ENCODE measurements around the gene SAFB2.

SAFB2 gene

GRCh38 chr19:5605362-5605761 lies 17.2 kb downstream of the SAFB2 start:
- Histone ChIP-seq H3K79me2 (ENCODE audit: control insufficient read depth, low read length) (peaks cover 71% of the 10 kb centered on the region), H3K27ac (ENCODE audit: low read depth, low read length) (no peak overlapping the region)

GRCh38 chr19:5603626-5604025 lies 18.9 kb downstream of the SAFB2 start:
- Histone ChIP-seq H3K27me3 (ENCODE audit: control insufficient read depth, low read length) (no peaks in the 10 kb centered on the region), H3F3A (ENCODE audit: control insufficient read depth, insufficient read depth) (no peaks in the 10 kb centered on the region), H3K36me3 (ENCODE audit: control insufficient read depth, low read length) (peaks cover 91% of the 10 kb centered on the region), H3K79me2 (ENCODE audit: control insufficient read depth, low read length) (peaks cover 56% of the 10 kb centered on the region), H3K4me3 (ENCODE audit: low read length) (no peak overlapping the region), H3K27ac (ENCODE audit: low read depth, low read length) (no peak overlapping the region), H3K9me3 (ENCODE audit: control insufficient read depth, insufficient read depth, low read length) (no peaks in the 10 kb centered on the region), H3K4me1 (ENCODE audit: control insufficient read depth, low read length) (no peaks in the 10 kb centered on the region), H3K4me2 (ENCODE audit: low read length) (no peak overlapping the region), H4K20me1 (ENCODE audit: control insufficient read depth, insufficient read depth, low read depth, low read length) (peaks cover 3% of the 10 kb centered on the region), H3K9me2 (replicated peaks; ENCODE audit: control insufficient read depth, low read length) (no peaks in the 10 kb centered on the region)
- TF ChIP-seq EZH2phosphoT487 (IDR thresholded peaks at IDR 0.05; ENCODE audit: borderline replicate concordance, low read length) (no peak), CTCF (IDR thresholded peaks at IDR 0.05; ENCODE audit: low read depth, low read length, poor library complexity, severe bottlenecking) (no peak)

More at GRCh38 chr19:5605362-5605761, 17.2 kb downstream of the SAFB2 start:
- no peaks in the 10 kb centered on the region for H3K27me3 ChIP-seq (ENCODE audit: control insufficient read depth, low read length)
- H3K36me3 ChIP-seq (ENCODE audit: control insufficient read depth, low read length): peaks cover 91% of the 10 kb centered on the region
- H3K9me2 ChIP-seq (replicated peaks; ENCODE audit: control insufficient read depth, low read length): no peaks in the 10 kb centered on the region
- H4K20me1 ChIP-seq (ENCODE audit: control insufficient read depth, insufficient read depth, low read depth, low read length): peaks cover 3% of the 10 kb centered on the region
- no peak overlapping the region for H3K4me3 ChIP-seq (ENCODE audit: low read length)
- no peak overlapping the region for H3K4me2 ChIP-seq (ENCODE audit: low read length)
- TF ChIP-seq EZH2phosphoT487 (IDR thresholded peaks at IDR 0.05; ENCODE audit: borderline replicate concordance, low read length): no peak
- no peak for TF ChIP-seq CTCF (IDR thresholded peaks at IDR 0.05; ENCODE audit: low read depth, low read length, poor library complexity, severe bottlenecking)
- H3K9me3 ChIP-seq (ENCODE audit: control insufficient read depth, insufficient read depth, low read length): no peaks in the 10 kb centered on the region
- no peaks in the 10 kb centered on the region for H3F3A ChIP-seq (ENCODE audit: control insufficient read depth, insufficient read depth)
- H3K4me1 ChIP-seq (ENCODE audit: control insufficient read depth, low read length): no peaks in the 10 kb centered on the region

GRCh38 chr19:5600797-5601196 lies 21.8 kb downstream of the SAFB2 start:
- peaks cover 28% of the 10 kb centered on the region for H3K79me2 ChIP-seq (ENCODE audit: control insufficient read depth, low read length)
- no peak overlapping the region for H3K4me2 ChIP-seq (ENCODE audit: low read length)
- H3K9me3 ChIP-seq (ENCODE audit: control insufficient read depth, insufficient read depth, low read length): no peaks in the 10 kb centered on the region
- peaks cover 3% of the 10 kb centered on the region; the same call in 1 of the 2 replicates for H4K20me1 ChIP-seq (ENCODE audit: control insufficient read depth, insufficient read depth, low read depth, low read length)
- H3K9me2 ChIP-seq (replicated peaks; ENCODE audit: control insufficient read depth, low read length): no peaks in the 10 kb centered on the region
- TF ChIP-seq EZH2phosphoT487 (IDR thresholded peaks at IDR 0.05; ENCODE audit: borderline replicate concordance, low read length) (no peak), CTCF (IDR thresholded peaks at IDR 0.05; ENCODE audit: low read depth, low read length, poor library complexity, severe bottlenecking) (no peak)
- no peaks in the 10 kb centered on the region for H3K4me1 ChIP-seq (ENCODE audit: control insufficient read depth, low read length)
- H3K36me3 ChIP-seq (ENCODE audit: control insufficient read depth, low read length): peaks cover 93% of the 10 kb centered on the region
- H3F3A ChIP-seq (ENCODE audit: control insufficient read depth, insufficient read depth): no peaks in the 10 kb centered on the region
- H3K4me3 ChIP-seq (ENCODE audit: low read length): no peak overlapping the region
- no peaks in the 10 kb centered on the region for H3K27me3 ChIP-seq (ENCODE audit: control insufficient read depth, low read length)
- H3K27ac ChIP-seq (ENCODE audit: low read depth, low read length): no peak overlapping the region
